NOMO-1 treated with dmso at 0.1 percent for 144 hours (cell line): ENCODE results near the gene CMTM2.

Source experiments
- DNase-seq: peaks from one replicate; lab custom pipeline; 2025; ENCODE audit not compliant: unreplicated experiment; lab: John Stamatoyannopoulos, UW

Gene CMTM2

GRCh38 chr16:66578651-66579531, at the start of gene CMTM2:
CMTM2 (plus strand) TSS chr16:66579463; CDS start chr16:66579608, 145 bp downstream.
- DNase-seq, result no peak

GRCh38 chr16:66529475-66529874, 49.8 kb upstream of the CMTM2 start:
- no peak for DNase-seq

- DNase-seq, result no peak
Observed at GRCh38 chr16:66534376-66534799, 44.9 kb upstream of the CMTM2 start.

- DNase-seq, result no peak
Observed at GRCh38 chr16:66536525-66536924, 42.7 kb upstream of the CMTM2 start.

GRCh38 chr16:66537236-66537635, 42.0 kb upstream of the CMTM2 start:
- no peak for DNase-seq

- DNase-seq, result no peak
Observed at GRCh38 chr16:66538910-66539309, 40.4 kb upstream of the CMTM2 start.

- no peak for DNase-seq
Observed at GRCh38 chr16:66539623-66540469, 39.4 kb upstream of the CMTM2 start.

- DNase-seq, result no peak
Observed at GRCh38 chr16:66541388-66542355, 37.6 kb upstream of the CMTM2 start.

- no peak for DNase-seq
Observed at GRCh38 chr16:66542396-66542795, 36.9 kb upstream of the CMTM2 start.

- DNase-seq, result no peak
Observed at GRCh38 chr16:66543541-66543940, 35.7 kb upstream of the CMTM2 start.

- no peak for DNase-seq
Observed at GRCh38 chr16:66544016-66544757, 35.1 kb upstream of the CMTM2 start.

- DNase-seq, result no peak
Observed at GRCh38 chr16:66547101-66547989, 31.9 kb upstream of the CMTM2 start.

GRCh38 chr16:66548068-66548467, 31.2 kb upstream of the CMTM2 start:
- DNase-seq, result no peak

GRCh38 chr16:66548868-66549267, 30.4 kb upstream of the CMTM2 start:
- no peak for DNase-seq

GRCh38 chr16:66549284-66550131, 29.8 kb upstream of the CMTM2 start, which contains the start of gene TK2:
TK2 (minus strand) TSS chr16:66550122; CDS start chr16:66550061, 61 bp downstream.
- peak; percentile 49 for DNase-seq

GRCh38 chr16:66551348-66551759, 27.9 kb upstream of the CMTM2 start:
- DNase-seq, result peak; percentile 76

GRCh38 chr16:66551788-66552285, 27.4 kb upstream of the CMTM2 start:
- no peak for DNase-seq
